HEK293 (cell line): Measurements from ENCODE around the gene PAFAH1B2.

Experiments used
- CTCF ChIA-PET: fragments of 350-600 bp; formaldehyde crosslinking; extraction: SDS; loops from one replicate; lab custom pipeline; 2021; ENCODE audit warnings: antibody characterized with exemption; lab: Yijun Ruan, JAX
- POLR2A ChIA-PET: fragments of 300-600 bp; formaldehyde crosslinking; extraction: SDS; loops from one replicate; lab custom pipeline; 2020; ENCODE audit warnings: antibody characterized with exemption, inconsistent platforms; lab: Yijun Ruan, JAX
- H3K27ac ChIP-seq: fragments of 200-500 bp; sonication (Bioruptor generic); 2 replicates; pipeline ENCODE4 v1.5.1; 2014; ENCODE audit warnings: low read depth, low read length, control low read depth, inconsistent platforms; ENCODE audit errors: extremely low read depth
- H3K36me3 ChIP-seq, 2 experiments: fragments of 200-500 bp in 1 of 2; sonication (Bioruptor generic) in 1 of 2; 1 replicate in 1 of 2; 2 replicates in 1 of 2; pipeline ENCODE4 v1.5.1; 2014 to 2017; ENCODE audit warnings: inconsistent platforms in 2 of 2, low read length in 2 of 2; ENCODE audit not compliant: control insufficient read depth in 2 of 2, insufficient read depth in 1 of 2
- H3K4me1 ChIP-seq: fragments of 200-500 bp; sonication (Bioruptor generic); 2 replicates; pipeline ENCODE4 v1.5.1; 2014; ENCODE audit warnings: mild to moderate bottlenecking, low read length, inconsistent platforms; ENCODE audit not compliant: control insufficient read depth, insufficient read depth
- H3K4me3 ChIP-seq: 2 replicates; pipeline ENCODE4 v1.5.1; 2011; ENCODE audit warnings: low read depth, mild to moderate bottlenecking, control low read depth, low read length, moderate library complexity
- H3K9me3 ChIP-seq: fragments of 200-500 bp; sonication (Bioruptor generic); 2 replicates; pipeline ENCODE4 v1.5.1; 2014; ENCODE audit warnings: low read depth, low read length, inconsistent platforms; ENCODE audit not compliant: control insufficient read depth, insufficient read depth
- GLIS2 ChIP-seq: fragments of 450-650 bp; formaldehyde crosslinking; IDR thresholded peaks from 2 replicates; pipeline ENCODE4 v1.5.1; 2016; ENCODE audit warnings: missing biosample characterization, missing genetic modification characterization
- KLF9 ChIP-seq: fragments of 450-650 bp; formaldehyde crosslinking; IDR thresholded peaks from 2 replicates; pipeline ENCODE4 v1.5.1; 2016; ENCODE audit warnings: missing biosample characterization, missing genetic modification characterization, low read depth
- MYNN ChIP-seq: fragments of 450-650 bp; formaldehyde crosslinking; IDR thresholded peaks from 2 replicates; pipeline ENCODE4 v1.5.1; 2016; ENCODE audit warnings: missing biosample characterization, missing genetic modification characterization, borderline replicate concordance
- MZF1 ChIP-seq: fragments of 450-650 bp; formaldehyde crosslinking; IDR thresholded peaks from 2 replicates; pipeline ENCODE4 v1.5.1; 2017; ENCODE audit warnings: missing biosample characterization, missing genetic modification characterization, borderline replicate concordance
- REPIN1 ChIP-seq: fragments of 450-650 bp; formaldehyde crosslinking; IDR thresholded peaks from 2 replicates; pipeline ENCODE4 v1.5.1; 2017; ENCODE audit warnings: missing biosample characterization, missing genetic modification characterization, low read depth
- YY1 ChIP-seq: fragments of 450-650 bp; formaldehyde crosslinking; IDR thresholded peaks from 2 replicates; pipeline ENCODE4 v1.5.1; 2018; ENCODE audit warnings: missing biosample characterization, missing genetic modification characterization
- ZFHX2 ChIP-seq: fragments of 450-650 bp; formaldehyde crosslinking; conservative IDR thresholded peaks from 2 replicates; pipeline ENCODE4 v1.5.1; 2016; ENCODE audit warnings: missing biosample characterization, missing genetic modification characterization
- ZFP69B ChIP-seq: fragments of 450-650 bp; formaldehyde crosslinking; IDR thresholded peaks from 2 replicates; pipeline ENCODE4 v1.5.1; 2016; ENCODE audit warnings: missing biosample characterization, missing genetic modification characterization
- ZNF10 ChIP-seq: fragments of 450-650 bp; formaldehyde crosslinking; IDR thresholded peaks from 2 replicates; pipeline ENCODE4 v1.5.1; 2017; ENCODE audit warnings: missing biosample characterization, missing genetic modification characterization
- ZNF169 ChIP-seq: fragments of 450-650 bp; formaldehyde crosslinking; IDR thresholded peaks from 2 replicates; pipeline ENCODE4 v1.5.1; 2016; ENCODE audit warnings: missing biosample characterization, missing genetic modification characterization
- ZNF174 ChIP-seq: fragments of 450-650 bp; formaldehyde crosslinking; IDR thresholded peaks from 2 replicates; pipeline ENCODE4 v1.5.0; 2017; ENCODE audit warnings: missing biosample characterization, mild to moderate bottlenecking, missing genetic modification characterization
- ZNF223 ChIP-seq: fragments of 450-650 bp; formaldehyde crosslinking; IDR thresholded peaks from 2 replicates; pipeline ENCODE4 v1.5.1; 2016; ENCODE audit warnings: missing biosample characterization, missing genetic modification characterization
- ZNF292 ChIP-seq: fragments of 450-650 bp; formaldehyde crosslinking; IDR thresholded peaks from 2 replicates; pipeline ENCODE4 v1.5.1; 2016; ENCODE audit warnings: low read depth, missing biosample characterization, missing genetic modification characterization, borderline replicate concordance
- ZNF555 ChIP-seq: fragments of 450-650 bp; formaldehyde crosslinking; conservative IDR thresholded peaks from 2 replicates; pipeline ENCODE4 v1.5.1; 2017; ENCODE audit warnings: missing biosample characterization, mild to moderate bottlenecking, missing genetic modification characterization, inconsistent platforms
- ZNF768 ChIP-seq: fragments of 450-650 bp; formaldehyde crosslinking; IDR thresholded peaks from 2 replicates; pipeline ENCODE4 v1.5.1; 2018; ENCODE audit warnings: missing biosample characterization, mild to moderate bottlenecking, missing genetic modification characterization
- ZNF777 ChIP-seq: fragments of 450-650 bp; formaldehyde crosslinking; IDR thresholded peaks from 2 replicates; pipeline ENCODE4 v1.5.1; 2017; ENCODE audit warnings: missing biosample characterization, missing genetic modification characterization, borderline replicate concordance
- TF ChIP-seq, protein P1 (sequence below): fragments of 450-650 bp; formaldehyde crosslinking; IDR thresholded peaks from 2 replicates; pipeline ENCODE4 v1.5.1; 2017; ENCODE audit warnings: missing biosample characterization, missing genetic modification characterization
- TF ChIP-seq, protein P2 (sequence below): fragments of 450-650 bp; formaldehyde crosslinking; IDR thresholded peaks from 2 replicates; pipeline ENCODE4 v1.5.1; 2016; ENCODE audit warnings: missing biosample characterization, missing genetic modification characterization
- TF ChIP-seq, protein P3 (sequence below): fragments of 450-650 bp; formaldehyde crosslinking; IDR thresholded peaks from 2 replicates; pipeline ENCODE4 v1.5.1; 2016; ENCODE audit warnings: missing biosample characterization, missing genetic modification characterization, borderline replicate concordance

Gene PAFAH1B2

DNA sequence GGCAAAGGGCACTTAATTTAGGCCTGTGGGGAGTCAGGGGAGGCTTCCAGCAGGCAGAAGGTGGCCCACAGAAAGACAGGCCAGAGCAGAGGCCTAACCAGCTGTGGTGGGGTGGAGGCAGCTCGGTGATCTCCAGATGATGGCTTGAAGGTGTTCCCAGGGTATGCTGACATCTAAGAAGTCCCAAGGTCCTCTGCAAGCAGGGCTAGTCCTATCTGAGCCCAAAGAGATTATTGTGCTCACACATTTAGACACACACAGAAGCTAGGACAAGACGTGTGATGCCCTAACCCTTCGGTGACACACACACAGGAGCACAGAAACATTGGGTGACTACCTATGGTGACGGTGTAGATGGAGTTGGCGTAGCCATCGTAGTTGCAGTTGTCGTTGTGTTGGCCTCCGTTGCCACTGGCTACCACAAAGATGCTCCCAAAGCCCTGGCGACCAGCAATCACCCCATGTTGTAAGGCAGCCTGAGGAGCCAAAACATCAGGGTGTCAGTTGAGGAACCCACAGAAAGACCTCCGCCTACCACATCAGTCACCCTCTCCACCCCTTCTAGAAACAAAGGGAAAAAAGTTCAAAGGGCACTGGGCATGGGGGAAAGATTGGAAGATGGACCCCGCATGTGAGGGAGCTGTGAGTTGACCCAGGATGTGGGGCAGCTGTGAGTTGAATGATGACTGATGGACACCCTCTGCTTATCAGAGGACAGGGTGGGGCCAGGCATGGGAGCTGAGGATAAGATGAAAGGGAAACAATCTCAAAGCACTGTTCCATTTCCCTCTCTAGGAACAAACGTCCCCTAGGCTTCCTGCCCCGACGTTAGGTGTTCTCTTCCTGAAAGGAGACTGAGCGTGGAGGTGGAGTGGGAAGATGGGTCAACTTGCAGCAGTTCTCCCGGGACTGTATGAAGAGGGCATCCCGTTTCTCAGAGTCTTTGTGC, 79.9 kb downstream of the PAFAH1B2 start:
- H3K4me1 ChIP-seq, result peaks cover 3% of the 10 kb centered on the region; the same call in 1 of the 2 replicates
- no peak overlapping the region for H3K27ac ChIP-seq
- no peak for TF ChIP-seq ZNF10 (tag by site-specific recombination)
- no peak for TF ChIP-seq YY1
- TF ChIP-seq ZNF169 (tag by site-specific recombination), result no peak
- TF ChIP-seq ZNF768 (tag by site-specific recombination), result no peak
- TF ChIP-seq ZNF292, result no peak
- TF ChIP-seq ZNF555, result no peak
- TF ChIP-seq, protein P1, sequence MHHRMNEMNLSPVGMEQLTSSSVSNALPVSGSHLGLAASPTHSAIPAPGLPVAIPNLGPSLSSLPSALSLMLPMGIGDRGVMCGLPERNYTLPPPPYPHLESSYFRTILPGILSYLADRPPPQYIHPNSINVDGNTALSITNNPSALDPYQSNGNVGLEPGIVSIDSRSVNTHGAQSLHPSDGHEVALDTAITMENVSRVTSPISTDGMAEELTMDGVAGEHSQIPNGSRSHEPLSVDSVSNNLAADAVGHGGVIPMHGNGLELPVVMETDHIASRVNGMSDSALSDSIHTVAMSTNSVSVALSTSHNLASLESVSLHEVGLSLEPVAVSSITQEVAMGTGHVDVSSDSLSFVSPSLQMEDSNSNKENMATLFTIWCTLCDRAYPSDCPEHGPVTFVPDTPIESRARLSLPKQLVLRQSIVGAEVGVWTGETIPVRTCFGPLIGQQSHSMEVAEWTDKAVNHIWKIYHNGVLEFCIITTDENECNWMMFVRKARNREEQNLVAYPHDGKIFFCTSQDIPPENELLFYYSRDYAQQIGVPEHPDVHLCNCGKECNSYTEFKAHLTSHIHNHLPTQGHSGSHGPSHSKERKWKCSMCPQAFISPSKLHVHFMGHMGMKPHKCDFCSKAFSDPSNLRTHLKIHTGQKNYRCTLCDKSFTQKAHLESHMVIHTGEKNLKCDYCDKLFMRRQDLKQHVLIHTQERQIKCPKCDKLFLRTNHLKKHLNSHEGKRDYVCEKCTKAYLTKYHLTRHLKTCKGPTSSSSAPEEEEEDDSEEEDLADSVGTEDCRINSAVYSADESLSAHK (tag by site-specific recombination), result no peak
- no peak for TF ChIP-seq ZFHX2
- no peak for TF ChIP-seq REPIN1
- no peak for TF ChIP-seq ZNF223 (tag by site-specific recombination)
- TF ChIP-seq ZFP69B (tag by site-specific recombination), result no peak
- TF ChIP-seq, protein P2, sequence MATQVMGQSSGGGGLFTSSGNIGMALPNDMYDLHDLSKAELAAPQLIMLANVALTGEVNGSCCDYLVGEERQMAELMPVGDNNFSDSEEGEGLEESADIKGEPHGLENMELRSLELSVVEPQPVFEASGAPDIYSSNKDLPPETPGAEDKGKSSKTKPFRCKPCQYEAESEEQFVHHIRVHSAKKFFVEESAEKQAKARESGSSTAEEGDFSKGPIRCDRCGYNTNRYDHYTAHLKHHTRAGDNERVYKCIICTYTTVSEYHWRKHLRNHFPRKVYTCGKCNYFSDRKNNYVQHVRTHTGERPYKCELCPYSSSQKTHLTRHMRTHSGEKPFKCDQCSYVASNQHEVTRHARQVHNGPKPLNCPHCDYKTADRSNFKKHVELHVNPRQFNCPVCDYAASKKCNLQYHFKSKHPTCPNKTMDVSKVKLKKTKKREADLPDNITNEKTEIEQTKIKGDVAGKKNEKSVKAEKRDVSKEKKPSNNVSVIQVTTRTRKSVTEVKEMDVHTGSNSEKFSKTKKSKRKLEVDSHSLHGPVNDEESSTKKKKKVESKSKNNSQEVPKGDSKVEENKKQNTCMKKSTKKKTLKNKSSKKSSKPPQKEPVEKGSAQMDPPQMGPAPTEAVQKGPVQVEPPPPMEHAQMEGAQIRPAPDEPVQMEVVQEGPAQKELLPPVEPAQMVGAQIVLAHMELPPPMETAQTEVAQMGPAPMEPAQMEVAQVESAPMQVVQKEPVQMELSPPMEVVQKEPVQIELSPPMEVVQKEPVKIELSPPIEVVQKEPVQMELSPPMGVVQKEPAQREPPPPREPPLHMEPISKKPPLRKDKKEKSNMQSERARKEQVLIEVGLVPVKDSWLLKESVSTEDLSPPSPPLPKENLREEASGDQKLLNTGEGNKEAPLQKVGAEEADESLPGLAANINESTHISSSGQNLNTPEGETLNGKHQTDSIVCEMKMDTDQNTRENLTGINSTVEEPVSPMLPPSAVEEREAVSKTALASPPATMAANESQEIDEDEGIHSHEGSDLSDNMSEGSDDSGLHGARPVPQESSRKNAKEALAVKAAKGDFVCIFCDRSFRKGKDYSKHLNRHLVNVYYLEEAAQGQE (tag by site-specific recombination), result no peak
- TF ChIP-seq ZNF174 (tag by site-specific recombination), result no peak
- TF ChIP-seq, protein P3, sequence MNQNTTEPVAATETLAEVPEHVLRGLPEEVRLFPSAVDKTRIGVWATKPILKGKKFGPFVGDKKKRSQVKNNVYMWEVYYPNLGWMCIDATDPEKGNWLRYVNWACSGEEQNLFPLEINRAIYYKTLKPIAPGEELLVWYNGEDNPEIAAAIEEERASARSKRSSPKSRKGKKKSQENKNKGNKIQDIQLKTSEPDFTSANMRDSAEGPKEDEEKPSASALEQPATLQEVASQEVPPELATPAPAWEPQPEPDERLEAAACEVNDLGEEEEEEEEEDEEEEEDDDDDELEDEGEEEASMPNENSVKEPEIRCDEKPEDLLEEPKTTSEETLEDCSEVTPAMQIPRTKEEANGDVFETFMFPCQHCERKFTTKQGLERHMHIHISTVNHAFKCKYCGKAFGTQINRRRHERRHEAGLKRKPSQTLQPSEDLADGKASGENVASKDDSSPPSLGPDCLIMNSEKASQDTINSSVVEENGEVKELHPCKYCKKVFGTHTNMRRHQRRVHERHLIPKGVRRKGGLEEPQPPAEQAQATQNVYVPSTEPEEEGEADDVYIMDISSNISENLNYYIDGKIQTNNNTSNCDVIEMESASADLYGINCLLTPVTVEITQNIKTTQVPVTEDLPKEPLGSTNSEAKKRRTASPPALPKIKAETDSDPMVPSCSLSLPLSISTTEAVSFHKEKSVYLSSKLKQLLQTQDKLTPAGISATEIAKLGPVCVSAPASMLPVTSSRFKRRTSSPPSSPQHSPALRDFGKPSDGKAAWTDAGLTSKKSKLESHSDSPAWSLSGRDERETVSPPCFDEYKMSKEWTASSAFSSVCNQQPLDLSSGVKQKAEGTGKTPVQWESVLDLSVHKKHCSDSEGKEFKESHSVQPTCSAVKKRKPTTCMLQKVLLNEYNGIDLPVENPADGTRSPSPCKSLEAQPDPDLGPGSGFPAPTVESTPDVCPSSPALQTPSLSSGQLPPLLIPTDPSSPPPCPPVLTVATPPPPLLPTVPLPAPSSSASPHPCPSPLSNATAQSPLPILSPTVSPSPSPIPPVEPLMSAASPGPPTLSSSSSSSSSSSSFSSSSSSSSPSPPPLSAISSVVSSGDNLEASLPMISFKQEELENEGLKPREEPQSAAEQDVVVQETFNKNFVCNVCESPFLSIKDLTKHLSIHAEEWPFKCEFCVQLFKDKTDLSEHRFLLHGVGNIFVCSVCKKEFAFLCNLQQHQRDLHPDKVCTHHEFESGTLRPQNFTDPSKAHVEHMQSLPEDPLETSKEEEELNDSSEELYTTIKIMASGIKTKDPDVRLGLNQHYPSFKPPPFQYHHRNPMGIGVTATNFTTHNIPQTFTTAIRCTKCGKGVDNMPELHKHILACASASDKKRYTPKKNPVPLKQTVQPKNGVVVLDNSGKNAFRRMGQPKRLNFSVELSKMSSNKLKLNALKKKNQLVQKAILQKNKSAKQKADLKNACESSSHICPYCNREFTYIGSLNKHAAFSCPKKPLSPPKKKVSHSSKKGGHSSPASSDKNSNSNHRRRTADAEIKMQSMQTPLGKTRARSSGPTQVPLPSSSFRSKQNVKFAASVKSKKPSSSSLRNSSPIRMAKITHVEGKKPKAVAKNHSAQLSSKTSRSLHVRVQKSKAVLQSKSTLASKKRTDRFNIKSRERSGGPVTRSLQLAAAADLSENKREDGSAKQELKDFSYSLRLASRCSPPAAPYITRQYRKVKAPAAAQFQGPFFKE (tag by site-specific recombination), result no peak
- TF ChIP-seq ZNF777, result no peak
- TF ChIP-seq KLF9 (tag by site-specific recombination), result no peak
- TF ChIP-seq MZF1, result no peak
- no peak for TF ChIP-seq MYNN
- no peak for TF ChIP-seq GLIS2 (tag by site-specific recombination)
- H3K9me3 ChIP-seq, result no peaks in the 10 kb centered on the region
- H3K36me3 ChIP-seq, result peaks cover 0 to 86% of the 10 kb centered on the region in 2 experiments; a peak in 1 of 3 replicates
- POLR2A ChIA-PET, result no interaction called here
- no peak overlapping the region for H3K4me3 ChIP-seq
- CTCF ChIA-PET, result interaction anchor here (0.6 to 8.1 kb wide), 8 partner anchors 20 to 491 kb away, joined by 3 to 71 read pairs (median 4); partner anchors contain the start of genes BACE1 and SIDT2
